Neutrophil (primary cell): Measurements from ENCODE around the gene DDX53.

Experiments
- H3K27ac ChIP-seq: fragments of 200-600 bp; sonication (generic); 2 replicates; pipeline ENCODE4 v1.5.1; 2016; ENCODE audit warnings: mild to moderate bottlenecking, moderate library complexity
- H3K27me3 ChIP-seq: fragments of 200-600 bp; sonication (generic); 2 replicates; pipeline ENCODE4 v1.6.0; 2016; ENCODE audit warnings: mild to moderate bottlenecking
- H3K36me3 ChIP-seq: fragments of 200-600 bp; sonication (generic); 2 replicates; pipeline ENCODE4 v1.5.1; 2017
- H3K4me1 ChIP-seq, 2 experiments: fragments of 200-600 bp in 1 of 2; sonication (generic) in 1 of 2; 1 replicate in 1 of 2; 2 replicates in 1 of 2; pipeline versions ENCODE4 v1.5.1 to v1.6.1; 2013 to 2016; ENCODE audit warnings: low read depth in 1 of 2, low read length in 1 of 2, mild to moderate bottlenecking in 1 of 2, moderate library complexity in 1 of 2; ENCODE audit not compliant: control insufficient read depth in 1 of 2, insufficient read depth in 1 of 2
- H3K4me3 ChIP-seq, 2 experiments: fragments of 200-600 bp in 1 of 2; sonication (generic) in 1 of 2; 1 replicate in 1 of 2; 2 replicates in 1 of 2; pipeline ENCODE4 v1.5.1; 2013 to 2016; ENCODE audit warnings: low read depth in 1 of 2, low read length in 1 of 2, mild to moderate bottlenecking in 1 of 2, moderate library complexity in 1 of 2
- H3K9me3 ChIP-seq: fragments of 200-600 bp; sonication (generic); 2 replicates; pipeline ENCODE4 v1.5.1; 2016
- CTCF ChIP-seq: fragments of 200-600 bp; sonication (generic); IDR thresholded peaks from 2 replicates; pipeline ENCODE4 v1.5.1; 2016; ENCODE audit warnings: antibody characterized with exemption

DDX53 gene

GRCh38 chrX:22963196-22963595 is 36.6 kb upstream of the DDX53 start:
- Histone ChIP-seq H3K4me3 (no peak overlapping the region), H3K27ac (no peak overlapping the region), H3K27me3 (no peaks in the 10 kb centered on the region), H3K4me1 (no peaks in the 10 kb centered on the region), H3K9me3 (no peaks in the 10 kb centered on the region), H3K36me3 (no peaks in the 10 kb centered on the region)
- TF ChIP-seq CTCF: no peak

- no peak overlapping the region for H3K4me3 ChIP-seq
- no peak for TF ChIP-seq CTCF
- H3K36me3 ChIP-seq: no peaks in the 10 kb centered on the region
- no peaks in the 10 kb centered on the region for H3K4me1 ChIP-seq
- no peak overlapping the region for H3K27ac ChIP-seq
- no peaks in the 10 kb centered on the region for H3K9me3 ChIP-seq
- no peaks in the 10 kb centered on the region for H3K27me3 ChIP-seq
Observed at GRCh38 chrX:22968494-22968893, 31.3 kb upstream of the DDX53 start.

GRCh38 chrX:22969411-22969810 is 30.3 kb upstream of the DDX53 start:
- Histone ChIP-seq H3K4me1 (no peaks in the 10 kb centered on the region), H3K36me3 (no peaks in the 10 kb centered on the region), H3K27ac (no peak overlapping the region), H3K27me3 (no peaks in the 10 kb centered on the region), H3K9me3 (no peaks in the 10 kb centered on the region), H3K4me3 (no peak overlapping the region)
- TF ChIP-seq CTCF: no peak

- TF ChIP-seq CTCF: no peak
- H3K27ac ChIP-seq: no peak overlapping the region
- no peaks in the 10 kb centered on the region for H3K36me3 ChIP-seq
- H3K9me3 ChIP-seq: no peaks in the 10 kb centered on the region
- no peaks in the 10 kb centered on the region for H3K27me3 ChIP-seq
- H3K4me3 ChIP-seq: no peak overlapping the region
- H3K4me1 ChIP-seq: no peaks in the 10 kb centered on the region
Observed at GRCh38 chrX:22970861-22971260, 28.9 kb upstream of the DDX53 start.

- no peak for TF ChIP-seq CTCF
- no peak overlapping the region for H3K27ac ChIP-seq
- H3K9me3 ChIP-seq: no peaks in the 10 kb centered on the region
- no peaks in the 10 kb centered on the region for H3K4me1 ChIP-seq
- no peaks in the 10 kb centered on the region for H3K27me3 ChIP-seq
- H3K36me3 ChIP-seq: no peaks in the 10 kb centered on the region
- H3K4me3 ChIP-seq: no peak overlapping the region
Observed at GRCh38 chrX:22974616-22975015, 25.1 kb upstream of the DDX53 start.

GRCh38 chrX:22975786-22976185 is 24.0 kb upstream of the DDX53 start:
- Histone ChIP-seq H3K27me3 (no peaks in the 10 kb centered on the region), H3K4me1 (no peaks in the 10 kb centered on the region), H3K4me3 (no peak overlapping the region), H3K9me3 (no peaks in the 10 kb centered on the region), H3K36me3 (no peaks in the 10 kb centered on the region), H3K27ac (no peak overlapping the region)
- TF ChIP-seq CTCF: no peak
